ENCODE data around the gene ZNF184.

DNA sequence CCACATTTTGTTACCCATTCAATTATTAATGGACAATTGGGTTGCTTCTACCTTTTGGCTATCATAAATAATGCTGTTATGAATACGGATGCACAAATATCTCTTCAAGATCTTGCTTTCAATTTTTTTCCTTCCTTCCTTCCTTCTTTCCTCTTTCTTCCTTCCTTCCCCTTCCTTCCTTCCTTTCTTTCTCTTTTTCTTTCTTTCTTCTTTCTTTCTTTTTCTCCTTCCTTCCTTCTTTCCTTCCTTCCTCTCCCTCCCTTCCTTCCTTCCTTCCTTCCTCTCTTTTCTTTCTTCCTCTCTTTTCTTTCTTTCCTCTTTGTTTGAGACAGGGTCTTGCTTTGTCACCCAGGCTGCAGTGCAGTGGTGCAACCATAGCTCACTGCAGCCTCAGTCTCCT is 39.2 kb downstream of the ZNF184 start:
- no peak for TF ChIP-seq EZH2 (IDR thresholded peaks at IDR 0.05; ENCODE audit: low read length, unreplicated experiment)
- TF ChIP-seq, protein P1, sequence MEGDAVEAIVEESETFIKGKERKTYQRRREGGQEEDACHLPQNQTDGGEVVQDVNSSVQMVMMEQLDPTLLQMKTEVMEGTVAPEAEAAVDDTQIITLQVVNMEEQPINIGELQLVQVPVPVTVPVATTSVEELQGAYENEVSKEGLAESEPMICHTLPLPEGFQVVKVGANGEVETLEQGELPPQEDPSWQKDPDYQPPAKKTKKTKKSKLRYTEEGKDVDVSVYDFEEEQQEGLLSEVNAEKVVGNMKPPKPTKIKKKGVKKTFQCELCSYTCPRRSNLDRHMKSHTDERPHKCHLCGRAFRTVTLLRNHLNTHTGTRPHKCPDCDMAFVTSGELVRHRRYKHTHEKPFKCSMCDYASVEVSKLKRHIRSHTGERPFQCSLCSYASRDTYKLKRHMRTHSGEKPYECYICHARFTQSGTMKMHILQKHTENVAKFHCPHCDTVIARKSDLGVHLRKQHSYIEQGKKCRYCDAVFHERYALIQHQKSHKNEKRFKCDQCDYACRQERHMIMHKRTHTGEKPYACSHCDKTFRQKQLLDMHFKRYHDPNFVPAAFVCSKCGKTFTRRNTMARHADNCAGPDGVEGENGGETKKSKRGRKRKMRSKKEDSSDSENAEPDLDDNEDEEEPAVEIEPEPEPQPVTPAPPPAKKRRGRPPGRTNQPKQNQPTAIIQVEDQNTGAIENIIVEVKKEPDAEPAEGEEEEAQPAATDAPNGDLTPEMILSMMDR (conservative IDR thresholded peaks at IDR 0.05; ENCODE audit: low read depth, low read length): no peak
- no peak for TF ChIP-seq EZH2phosphoT487 (IDR thresholded peaks at IDR 0.05; ENCODE audit: borderline replicate concordance, low read length)
